ENCODE measurements around the gene ANO10. TPM values are rescaled to one million over a fixed set of nuclear protein-coding genes. Genes with fewer than 3 reads are reported as not detected.

The ANO10 gene
- total RNA-seq, result 46.3 TPM

GRCh38 chr3:43621656-43622432 is at the start of gene ANO10:
Gene ANO10, minus strand, starts transcription at chr3:43622011. Its CDS starts 16,159 bp downstream, at chr3:43605852.

Small RNA genes within 50 kb of the gene (small RNA-seq; reads per million reads assigned to genes)
- not detected for gene RF00019 (ENCODE audit: low replicate concordance)

Other genes starting within 250 kb of the ANO10 start
- gene ABHD5, start 68.9 kb upstream of the ANO10 start, total RNA-seq, result 27.2 TPM

All from parietal lobe (tissue), 2 donors.